Activated CD4-positive, alpha-beta T cell treated with anti-CD3 and anti-CD28 coated beads for 1 hour (primary cell): ENCODE measurements around the gene SEMA6A.

Experiments
- DNase-seq: peaks from one replicate; pipeline ENCODE4 v3.0.0-alpha.2; 2020

SEMA6A gene

DNA sequence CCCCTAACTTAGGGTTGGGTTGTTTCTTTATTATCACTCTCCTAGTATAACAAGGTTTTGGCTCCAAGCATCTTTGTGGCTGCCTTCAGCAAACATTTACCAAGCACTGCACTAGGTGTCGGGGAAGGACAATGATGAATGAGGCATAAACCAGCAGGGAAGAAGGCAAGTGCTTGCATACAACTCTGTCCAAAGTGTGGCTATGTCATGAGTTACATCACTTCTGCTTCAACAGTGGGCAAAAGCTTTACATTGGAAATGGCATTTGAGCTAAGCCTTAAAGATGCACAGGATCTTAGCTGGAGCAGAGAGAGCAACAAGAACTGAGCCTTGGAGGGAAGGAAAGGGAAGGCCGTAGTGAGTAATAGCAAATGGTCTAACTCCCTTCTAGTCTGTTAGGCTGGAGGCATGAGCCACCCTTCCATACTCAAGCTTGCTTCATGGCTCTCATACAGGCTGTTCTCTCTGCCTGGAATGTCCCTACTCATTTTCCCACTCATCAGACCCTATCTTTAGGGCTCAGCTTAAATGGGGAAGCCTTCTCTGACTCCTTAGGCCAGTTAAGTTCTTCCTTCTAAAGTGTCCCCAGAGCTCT lies 121.8 kb downstream of the SEMA6A start:
- no peak for DNase-seq

DNA sequence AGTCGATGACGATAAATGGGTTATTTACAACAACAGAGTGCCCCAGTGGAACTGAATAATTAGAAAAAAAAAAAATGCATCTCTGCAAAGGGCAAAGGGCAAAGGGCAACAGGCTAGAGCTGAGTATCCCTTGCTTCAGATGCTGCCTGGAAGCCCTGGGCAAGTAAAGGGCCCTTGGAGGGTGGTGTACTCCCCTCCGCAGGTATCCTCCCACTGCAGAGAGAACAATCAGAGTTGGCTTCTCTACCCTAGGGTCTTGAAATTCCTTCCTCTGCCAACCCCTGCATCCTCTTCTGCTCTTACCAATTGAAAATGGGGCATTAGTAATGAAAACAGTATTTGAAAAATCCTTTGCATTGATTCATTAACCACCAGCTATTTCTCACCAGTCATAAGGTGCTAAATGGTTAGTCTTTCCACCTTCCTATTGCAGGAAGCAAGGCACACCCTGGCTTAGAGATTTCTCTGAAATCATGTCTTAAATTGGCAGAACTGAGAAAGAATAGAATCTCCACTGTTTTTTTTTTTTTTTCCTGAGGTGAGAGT lies 122.6 kb downstream of the SEMA6A start:
- DNase-seq: no peak

DNA sequence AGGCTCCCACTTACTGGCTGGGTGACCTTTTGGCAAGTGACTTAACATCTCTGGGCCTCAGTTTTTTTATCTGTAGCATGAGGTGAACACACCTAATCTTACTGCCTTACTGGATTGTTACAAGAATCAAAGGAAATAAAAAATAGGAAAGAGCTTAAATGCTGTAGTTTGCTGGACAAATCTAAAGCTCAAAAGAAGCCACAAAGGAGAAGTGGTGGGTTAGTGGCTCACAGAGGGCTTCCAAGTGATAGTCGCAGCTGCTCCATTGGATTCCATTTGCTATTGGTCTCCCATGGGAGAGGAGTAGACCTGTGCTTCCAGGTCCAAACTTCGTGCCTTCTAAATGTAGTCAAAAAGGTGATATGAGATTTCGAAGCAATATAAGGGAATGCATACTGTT lies 123.6 kb downstream of the SEMA6A start:
- DNase-seq: no peak

DNA sequence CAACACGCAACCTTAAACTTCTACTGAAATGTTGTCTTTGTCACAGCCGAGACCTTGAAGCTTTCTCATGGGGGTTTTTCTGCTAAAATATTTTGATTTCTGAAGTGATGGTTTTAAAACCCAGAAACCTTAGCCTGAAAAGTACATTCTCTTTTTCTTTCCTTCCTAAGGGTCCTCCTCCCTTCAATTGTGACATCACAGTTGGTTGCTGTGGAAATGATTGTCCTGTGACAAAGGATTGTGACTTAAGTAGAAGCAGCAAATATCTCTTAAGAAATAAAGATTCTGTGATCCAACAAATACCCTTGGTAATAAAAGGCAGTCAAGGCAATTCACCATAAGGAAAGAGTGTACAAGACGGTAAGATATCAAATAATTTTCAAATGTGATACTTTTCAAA lies 125.2 kb downstream of the SEMA6A start:
- no peak for DNase-seq

DNA sequence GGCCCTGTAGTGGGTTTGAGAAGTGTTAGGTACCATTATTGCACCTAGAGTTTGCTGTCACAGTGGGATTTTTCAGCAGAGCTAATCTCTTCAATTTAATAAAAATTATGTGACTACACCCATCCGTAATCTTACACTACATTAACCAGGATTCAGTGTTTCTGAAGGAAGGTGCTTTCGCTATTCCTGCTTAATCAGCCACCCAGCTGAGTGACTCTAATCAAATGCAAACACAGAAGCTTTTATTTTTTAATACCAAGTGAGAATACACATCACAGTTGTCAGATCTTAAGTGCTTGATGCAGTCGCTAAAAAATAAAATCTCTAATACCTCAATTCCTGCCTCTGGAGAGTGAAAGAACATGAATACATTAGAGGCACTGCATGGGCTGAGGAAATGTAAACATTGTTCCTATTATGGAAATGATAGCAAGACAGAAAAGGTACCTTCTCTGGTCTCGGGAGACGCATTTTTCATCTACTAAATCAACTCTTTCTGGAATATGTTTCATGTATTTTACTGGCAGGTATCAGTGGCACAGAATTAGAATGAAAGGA lies 125.7 kb downstream of the SEMA6A start:
- DNase-seq: no peak

DNA sequence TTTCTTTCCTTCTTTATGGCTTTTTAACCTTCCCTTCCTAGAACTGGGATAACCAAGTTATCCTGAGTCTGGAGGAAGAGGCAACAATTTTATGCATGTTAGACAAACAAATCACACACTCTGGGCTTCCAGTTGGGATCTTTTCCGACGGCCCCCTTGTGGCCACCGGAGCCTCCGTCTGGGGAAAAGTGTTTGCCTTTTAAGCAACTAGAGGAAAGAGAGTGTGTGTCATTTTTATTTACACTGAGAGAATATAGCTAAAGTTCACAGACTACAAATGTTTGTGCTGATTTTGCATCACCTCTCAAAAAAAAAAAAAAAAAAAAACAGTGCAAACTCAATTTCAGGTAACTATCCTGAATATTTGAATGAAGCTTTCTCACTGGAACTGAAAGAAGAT lies 126.2 kb downstream of the SEMA6A start:
- DNase-seq: no peak

DNA sequence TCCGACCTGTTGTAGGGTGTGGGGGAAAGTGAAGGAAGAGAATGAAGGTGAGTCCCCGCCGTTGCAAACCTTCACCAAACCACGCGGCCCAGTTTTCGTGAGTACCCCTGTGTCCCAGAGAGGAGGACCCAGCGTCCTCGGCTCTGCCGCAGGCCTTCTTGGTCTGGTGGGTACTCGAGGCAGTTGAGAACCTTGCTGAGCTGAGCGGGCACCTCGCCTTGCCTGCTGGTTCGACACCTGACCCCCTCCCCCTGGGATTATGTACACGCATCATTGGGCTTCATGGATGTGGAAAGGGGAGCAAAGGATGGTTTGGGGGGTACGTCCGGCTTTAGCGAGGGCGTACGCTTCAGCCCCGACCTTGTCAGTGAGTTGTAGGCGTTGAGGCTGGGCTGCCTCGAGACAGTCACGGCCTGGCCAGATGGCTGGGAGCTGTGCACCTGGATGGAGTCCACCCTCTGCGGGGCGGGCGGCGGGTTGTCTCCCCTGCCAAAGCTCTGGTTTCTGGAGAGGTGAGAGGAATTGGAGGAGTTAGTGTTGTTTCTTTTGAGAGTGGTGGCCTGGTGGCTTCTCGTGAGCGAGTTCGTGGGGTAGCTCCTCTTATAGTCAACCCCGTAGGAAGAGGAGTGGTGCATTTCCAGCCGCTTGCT lies 128.1 kb downstream of the SEMA6A start:
- DNase-seq: no peak

DNA sequence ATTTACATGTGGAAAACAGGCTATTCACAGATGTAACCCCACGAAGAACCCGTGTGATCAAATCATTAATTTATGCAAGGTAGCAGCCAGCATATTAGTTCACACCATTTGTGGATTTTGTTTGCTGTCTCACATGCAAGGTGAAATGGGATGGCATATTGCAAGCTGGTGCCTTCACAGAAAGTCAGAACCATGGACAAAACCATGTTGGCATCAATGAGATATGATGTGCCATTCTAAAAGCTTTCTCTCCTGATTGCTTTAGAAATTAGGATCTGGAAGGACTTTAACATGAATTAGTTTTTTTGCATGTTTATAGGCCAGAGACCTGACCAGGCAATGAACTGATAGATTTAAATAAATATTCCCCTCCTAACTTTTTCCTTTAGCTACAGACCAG lies 129.3 kb downstream of the SEMA6A start:
- DNase-seq: no peak

DNA sequence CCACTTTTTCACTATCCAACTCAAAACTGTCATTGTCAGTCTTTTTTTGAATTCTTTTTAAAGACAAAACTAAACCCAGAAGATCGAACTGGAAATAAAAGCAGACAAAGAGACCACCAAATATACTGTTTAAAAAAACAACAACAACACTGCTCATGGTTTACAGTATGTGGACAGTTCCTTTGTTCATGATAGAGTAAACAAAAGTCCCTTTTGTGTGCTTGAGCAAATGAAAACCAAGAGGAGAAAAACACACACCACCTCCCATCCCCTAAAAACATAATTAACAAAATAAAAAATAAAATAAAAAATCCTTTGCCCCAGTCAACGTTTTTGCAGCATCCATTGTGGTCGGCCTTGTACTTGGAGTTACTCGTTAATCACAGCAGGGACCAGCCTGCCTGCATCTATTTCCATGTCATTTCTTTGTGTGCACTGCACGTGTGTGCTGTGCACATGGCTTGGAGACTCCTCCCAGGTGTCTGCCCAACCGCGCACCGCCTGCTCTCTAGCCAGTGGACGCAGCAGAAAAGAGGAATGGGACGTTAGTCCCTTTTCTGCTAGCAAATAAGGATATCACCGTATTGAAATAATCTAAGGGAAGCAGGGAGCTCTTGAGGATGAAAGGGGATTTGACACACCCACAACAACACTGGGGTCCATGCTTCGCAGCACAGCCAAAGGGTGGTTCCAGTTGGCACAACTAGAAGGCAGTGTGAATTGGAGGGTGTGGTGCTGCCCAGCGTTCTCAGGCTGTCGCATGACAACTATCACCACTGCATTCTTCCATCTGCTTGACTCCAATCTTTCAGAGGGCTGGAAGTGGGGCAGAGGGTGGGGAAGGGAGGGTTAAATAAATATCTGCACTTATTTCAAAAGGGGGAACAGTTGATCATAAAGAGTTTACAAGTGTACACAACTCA lies 130.0 kb downstream of the SEMA6A start:
- DNase-seq: no peak

DNA sequence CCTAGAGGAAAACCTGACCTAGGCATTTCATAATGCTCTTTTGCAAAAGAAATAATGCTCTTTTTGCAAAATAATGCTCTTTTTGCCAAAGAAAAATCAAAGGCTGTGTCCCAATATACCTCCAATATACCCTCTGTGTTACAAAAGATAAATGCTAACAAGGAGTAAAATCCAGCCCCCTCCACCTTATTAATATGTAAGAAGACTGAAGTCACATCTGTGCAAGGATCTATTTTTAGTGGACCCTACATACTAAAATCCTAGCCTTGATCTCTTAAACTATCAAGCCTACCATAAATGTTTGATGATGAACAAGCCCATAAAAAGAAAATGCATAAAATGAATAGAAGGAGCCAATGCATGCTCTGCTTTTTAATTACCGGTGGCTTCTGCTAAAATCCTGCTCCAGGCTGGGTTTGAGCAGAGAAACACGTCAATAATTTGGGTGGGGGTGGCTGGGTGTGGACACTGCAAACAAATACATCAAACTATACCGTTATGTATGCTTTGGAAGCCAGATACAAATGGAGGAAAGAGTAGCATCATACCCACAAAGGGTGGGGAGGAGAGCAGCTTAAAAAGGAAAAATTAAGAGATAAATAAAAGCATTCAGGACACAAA lies 131.6 kb downstream of the SEMA6A start:
- DNase-seq: no peak

DNA sequence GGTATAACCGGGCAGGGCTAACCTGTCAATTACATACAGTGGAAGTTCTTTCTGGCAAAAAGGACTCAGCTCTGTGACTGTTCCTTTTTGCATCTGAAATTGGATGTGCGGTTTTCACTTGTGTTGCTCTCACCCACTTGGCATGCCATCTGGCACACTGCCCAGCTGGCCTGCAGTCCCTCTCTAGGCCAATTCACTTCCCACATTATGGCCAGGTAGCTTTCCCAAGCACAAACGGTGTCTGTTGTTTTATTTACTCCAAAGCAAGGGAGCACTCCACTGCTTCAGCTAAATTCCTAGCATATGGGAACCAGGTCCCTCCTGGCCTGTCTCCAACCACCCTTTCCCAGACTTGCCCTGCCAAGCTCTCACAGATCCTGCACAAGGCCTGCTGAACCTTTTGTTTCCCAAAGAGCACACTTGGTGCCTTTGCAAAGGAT lies 132.5 kb downstream of the SEMA6A start:
- no peak for DNase-seq

DNA sequence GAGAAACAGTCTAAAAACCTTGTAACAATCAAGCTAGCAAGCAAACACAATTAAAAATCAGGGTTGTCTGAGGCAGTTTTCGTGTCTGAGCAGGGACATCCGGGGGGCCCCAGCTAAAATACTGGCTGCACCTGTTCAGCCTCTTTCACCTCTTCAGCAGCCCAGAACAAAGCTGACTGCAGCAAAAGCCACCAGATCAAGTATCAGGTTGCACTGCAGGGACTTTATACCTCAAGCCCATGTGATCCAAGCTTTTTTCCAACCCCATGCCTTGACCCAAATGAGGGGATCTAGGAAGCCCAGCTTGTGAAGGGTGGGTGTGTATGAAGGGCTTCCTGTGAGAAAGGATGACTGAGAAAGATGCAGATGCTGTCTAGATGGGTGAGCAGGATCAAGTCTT lies 133.4 kb downstream of the SEMA6A start:
- no peak for DNase-seq

DNA sequence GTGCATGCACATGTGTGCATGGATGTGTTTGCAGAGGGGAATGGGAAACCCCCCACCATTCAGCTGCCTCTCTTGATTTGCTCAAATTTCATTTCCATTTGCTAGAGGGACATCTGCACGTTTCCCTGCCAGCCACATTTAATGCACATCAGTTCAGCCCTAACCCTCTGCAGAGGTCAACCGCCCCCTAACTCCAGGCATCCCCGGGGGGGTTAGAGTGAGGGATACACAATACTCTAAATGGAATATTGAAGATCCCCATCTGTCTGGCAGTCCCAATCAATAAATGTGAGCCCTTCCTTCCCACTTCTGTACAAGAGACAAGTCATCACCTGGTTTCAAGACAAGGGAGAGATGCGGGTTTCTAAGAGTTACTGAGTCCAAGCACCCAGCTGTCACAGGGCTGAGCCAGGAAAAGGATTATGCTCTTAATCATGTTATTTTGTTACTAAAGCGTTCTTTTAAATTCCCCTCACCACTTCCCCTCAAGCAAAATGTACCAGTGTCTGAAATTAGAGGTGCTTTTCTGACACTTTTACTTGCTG lies 134.1 kb downstream of the SEMA6A start:
- DNase-seq: no peak

DNA sequence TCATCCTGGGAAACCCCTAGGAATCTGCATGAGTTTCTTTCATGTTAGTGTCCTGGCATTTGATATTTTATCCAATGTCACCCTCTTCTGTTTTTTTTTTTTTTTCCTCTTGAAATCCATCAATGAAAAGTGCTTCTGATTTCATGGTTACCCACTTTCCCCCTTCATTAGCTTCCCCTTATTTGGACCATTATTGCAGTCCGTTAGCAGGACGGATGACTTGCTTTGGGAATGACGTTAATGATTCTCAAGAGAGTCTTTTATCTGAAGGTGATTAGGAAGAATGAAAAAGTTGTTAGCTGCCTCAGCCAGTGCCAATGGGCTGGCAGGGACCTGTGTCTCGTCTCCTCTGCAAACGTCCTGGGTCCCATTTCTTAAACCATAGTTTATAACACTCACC lies 134.7 kb downstream of the SEMA6A start:
- no peak for DNase-seq

DNA sequence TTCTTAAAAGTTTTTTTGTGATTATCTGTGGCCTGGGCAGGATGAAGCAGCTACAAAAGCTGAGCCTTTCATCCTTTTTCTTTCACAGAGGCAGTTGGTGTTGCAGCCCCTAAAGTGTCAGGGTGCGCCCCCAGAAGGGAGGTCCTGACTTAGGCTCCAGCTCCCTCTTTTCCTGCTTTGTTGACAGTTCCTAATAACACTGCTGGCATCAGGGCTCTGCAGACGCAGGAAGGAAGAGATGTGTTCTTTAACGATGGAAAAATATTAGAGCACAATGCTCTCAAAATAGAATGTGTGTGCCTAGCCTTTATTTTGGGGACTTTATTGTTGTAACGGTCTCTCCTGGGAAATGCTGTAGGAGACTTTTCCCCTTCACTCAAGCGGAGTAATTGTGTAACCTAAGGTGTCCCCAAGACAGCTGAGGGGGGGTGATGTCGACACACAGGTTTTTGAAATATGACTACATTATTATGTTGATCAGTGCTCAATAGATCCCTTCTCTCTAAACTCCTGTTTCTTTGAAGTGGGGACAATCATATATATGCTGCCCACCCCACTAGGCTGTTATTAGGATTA lies 135.6 kb downstream of the SEMA6A start:
- no peak for DNase-seq

DNA sequence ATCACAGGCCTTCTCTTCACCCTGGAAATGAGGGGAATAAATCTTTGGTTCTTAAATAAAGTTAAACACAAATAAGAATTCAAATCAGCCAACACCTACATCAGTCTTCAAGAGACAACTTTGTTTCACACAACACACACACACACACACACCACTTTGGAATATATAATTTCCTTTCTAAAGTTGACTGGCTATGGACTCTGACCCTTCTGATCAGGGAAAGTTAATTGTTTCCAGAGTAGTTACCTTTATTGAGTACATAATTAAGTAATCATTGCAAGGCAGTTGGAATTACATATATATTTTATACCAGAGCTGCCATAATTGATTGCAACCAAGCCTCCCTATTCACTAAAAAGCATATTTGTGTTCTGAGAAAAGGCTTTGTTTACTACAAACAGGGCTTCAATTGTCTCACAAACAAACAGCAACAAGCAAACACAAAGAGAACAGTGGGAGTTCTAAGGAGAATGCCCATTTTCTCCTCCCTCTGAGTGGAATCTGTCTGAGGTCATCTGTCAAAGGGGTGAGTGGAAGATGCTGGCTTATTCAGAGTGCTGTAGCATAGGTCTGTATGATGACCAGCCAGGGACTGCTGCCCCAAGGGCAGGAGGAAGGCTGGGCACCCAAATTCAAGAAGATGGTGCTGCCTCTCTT lies 136.6 kb downstream of the SEMA6A start:
- DNase-seq: no peak

DNA sequence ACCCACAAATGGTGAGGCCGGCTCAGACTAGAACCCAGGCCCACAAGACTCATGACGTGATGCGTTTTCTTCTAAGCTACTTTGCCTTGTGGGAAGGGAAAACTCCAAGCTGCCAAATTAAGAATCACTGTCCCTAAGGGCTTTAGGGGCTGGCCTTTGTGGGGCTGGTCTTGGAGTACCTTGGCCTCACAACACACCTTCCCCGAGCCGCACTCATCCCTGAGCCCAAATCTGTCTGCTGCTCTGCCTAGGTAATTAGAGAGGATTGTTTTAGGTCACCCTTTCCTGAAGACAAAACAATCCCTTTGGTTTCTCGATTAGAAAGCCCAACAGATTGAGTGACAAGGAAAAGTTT lies 137.3 kb downstream of the SEMA6A start:
- DNase-seq: no peak

DNA sequence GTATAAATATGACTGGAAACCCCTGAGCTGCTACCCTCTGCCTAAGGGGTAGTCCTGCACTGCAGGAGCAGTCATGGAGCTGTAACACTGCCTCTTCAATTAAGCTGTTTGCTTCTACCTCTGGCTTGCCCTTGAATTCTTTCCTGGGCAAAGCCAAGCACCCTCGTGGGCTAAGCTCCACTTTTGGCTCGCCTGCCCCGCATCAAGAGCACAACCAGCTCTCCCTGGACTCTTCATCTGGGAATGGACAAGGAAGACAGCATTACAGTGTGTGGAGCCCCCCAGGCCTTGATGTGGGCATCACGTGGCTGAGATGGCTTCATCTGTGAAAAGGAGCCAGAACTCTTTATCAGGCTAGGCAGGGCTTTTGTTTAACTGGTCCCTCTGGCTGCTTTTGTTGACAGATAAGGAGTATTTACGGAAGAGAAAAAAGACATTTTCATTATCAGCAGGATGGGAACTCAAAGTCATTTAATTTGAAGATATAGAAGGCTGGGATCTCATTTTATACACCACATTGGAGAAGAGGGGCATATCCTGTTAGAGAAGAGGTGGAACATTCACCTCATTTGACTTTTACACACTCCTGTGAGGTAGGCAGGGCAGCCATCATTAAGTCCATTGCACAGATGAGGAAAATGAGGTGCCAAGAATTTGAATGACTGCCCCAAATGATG lies 137.8 kb downstream of the SEMA6A start:
- no peak for DNase-seq

DNA sequence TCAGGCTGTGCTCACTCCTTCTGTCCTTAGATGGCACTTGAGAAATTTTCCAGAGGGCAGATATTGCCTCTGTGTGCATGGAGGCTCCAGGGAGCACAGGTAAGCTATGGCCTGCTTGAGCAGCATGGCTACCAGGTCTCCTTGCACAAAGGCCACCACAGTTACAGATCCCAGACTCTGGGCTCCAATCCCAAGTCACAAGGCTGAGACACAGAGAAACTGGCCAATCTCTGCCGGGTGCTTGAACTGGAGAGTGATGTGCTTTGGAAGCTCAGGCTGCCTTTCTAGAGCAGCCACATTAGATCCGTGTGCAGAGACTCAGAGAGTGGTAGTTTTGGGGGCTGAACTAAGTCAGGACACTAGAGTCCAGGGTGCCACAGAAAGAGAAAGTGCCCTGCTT lies 145.7 kb downstream of the SEMA6A start:
- no peak for DNase-seq

DNA sequence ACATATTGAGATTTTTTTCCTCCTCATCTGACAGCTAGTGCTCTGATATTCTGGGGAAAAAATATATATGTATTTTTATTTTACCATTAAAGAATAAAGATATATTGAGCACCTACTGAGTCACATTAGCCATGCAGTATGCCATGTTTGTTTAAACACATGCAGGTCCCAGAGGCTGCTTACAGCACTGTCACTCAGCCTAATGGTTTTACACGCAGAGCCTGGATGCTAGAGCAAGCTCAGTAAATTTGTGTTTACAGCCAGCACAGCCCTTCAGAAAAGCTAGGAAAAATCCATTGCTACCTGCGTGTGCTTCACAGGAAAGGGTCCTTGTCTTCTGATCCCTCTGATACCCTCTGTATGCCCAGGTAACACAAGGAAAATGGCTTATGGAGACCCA lies 146.2 kb downstream of the SEMA6A start:
- no peak for DNase-seq

DNA sequence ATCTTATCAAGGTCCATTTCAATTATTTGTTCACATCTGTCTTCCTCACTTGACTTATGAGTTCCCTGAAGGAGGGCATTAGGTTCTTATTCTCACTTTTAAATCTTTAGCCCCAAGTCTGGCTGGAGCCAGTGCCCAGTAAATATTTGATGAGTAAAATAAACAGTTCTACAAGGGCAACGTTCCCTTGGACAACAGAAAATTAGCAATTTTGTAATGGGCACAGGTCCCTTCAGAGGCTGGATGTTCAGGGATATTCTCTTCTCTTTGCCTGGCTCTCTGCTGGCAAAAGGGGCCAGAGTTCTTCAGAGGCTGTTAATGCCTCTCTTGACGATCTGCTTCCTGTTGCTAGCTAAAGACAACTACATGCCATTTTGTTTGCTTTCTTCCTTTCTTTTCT lies 149.7 kb downstream of the SEMA6A start:
- no peak for DNase-seq
